Measurements from ENCODE around the gene BCAP29.

BCAP29 gene

DNA sequence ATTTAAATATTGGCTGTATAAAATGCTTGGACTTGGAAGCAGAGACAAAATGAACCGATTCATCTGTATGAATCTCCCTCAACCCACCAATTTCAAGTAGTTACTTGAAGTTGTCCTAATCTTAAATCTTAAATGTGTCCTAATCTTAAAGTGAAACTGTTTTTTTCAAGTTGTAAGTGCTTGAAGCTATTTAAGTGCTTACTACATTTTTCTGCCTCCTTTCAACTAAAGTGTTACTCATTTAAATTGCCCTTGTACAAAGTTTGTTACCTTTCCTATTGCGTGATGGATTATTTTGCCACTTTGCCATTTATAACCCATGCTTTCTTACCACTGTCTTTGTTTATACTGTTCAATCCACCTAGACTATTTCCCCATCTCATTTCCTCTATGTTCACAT is 2.8 kb downstream of the BCAP29 start:
- no peak for DNase-seq

- no peak for DNase-seq
These were observed 4.7 kb downstream of the BCAP29 start for GRCh38 chr7:107584716-107585115.

DNA sequence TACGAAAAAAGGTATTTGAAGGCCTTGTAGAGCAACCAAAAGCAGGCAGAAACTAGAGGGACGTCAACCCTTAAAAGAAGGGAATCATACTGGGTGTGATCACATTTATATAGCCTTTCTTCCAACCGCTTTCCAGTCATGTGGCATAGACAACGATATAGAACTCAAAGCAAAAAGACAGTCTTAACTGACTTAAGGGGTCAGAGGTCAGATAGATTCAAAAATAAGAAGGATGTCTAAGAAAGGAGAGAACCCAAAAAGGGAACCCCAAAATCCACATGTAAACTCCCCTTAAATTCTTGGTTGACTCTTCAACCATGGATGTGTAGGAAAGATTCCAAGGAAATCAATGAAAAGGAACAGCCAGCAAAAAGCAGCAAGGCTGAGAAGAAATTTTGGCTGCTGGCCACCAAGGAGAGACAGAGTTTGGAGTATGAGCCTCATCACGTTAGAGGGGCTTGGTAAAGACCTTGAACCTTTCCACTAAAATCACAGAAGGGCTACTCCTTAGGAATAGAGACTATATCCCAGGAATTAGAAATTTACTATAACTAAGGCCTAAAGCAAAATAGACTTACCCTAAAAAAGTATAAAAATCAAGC is 8.6 kb downstream of the BCAP29 start:
- DNase-seq = no peak

DNA sequence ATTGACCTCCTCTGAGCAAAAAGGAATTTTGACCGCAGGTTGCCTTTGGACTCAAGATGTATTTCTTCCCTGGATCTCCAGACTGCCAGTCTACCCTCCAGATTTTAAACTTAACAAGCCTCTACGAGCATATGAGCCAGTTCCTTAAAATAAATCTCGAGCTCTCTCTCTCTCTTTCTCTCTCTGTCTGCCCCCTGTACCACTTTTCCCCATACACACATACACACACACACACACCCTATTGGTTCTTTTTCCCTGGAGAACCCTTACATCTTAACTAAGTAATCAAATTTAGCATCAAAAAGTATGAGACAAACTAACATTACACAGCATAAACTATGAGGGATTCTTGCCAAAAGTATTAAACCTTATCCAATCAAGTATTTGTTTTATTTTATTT is 11.4 kb downstream of the BCAP29 start:
- no peak for DNase-seq

DNA sequence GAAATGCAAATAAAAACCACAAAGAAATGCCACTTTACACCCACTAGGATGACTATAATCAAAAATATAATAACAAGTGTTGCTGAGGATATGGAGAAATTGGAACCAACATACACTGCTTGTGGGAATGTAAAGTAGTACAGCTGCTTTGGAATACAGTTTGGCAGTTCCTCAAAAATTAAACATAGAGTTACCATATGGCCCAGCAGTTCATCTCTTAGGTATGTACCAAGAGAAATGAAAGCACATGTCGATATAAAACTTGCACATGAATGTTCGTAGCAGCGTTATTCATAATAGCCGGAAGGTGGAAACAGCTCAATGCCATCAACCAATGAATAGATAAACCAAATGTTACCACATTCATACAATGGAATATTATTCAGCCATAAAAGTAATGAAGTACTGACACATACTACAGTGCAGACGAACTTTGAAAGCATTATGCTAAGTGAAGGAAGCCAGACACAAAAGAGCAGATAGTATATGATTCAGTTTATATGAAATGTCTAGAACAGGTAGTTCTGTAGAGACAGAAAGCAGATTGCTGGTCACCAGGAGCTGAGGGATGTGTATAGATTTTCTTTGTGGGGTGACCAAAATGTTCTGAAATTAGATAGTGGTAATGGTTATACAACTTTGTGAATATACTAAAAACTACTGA is 12.4 kb downstream of the BCAP29 start:
- DNase-seq = no peak

GRCh38 chr7:107593025-107593410 is 13.0 kb downstream of the BCAP29 start:
- no peak for DNase-seq

DNA sequence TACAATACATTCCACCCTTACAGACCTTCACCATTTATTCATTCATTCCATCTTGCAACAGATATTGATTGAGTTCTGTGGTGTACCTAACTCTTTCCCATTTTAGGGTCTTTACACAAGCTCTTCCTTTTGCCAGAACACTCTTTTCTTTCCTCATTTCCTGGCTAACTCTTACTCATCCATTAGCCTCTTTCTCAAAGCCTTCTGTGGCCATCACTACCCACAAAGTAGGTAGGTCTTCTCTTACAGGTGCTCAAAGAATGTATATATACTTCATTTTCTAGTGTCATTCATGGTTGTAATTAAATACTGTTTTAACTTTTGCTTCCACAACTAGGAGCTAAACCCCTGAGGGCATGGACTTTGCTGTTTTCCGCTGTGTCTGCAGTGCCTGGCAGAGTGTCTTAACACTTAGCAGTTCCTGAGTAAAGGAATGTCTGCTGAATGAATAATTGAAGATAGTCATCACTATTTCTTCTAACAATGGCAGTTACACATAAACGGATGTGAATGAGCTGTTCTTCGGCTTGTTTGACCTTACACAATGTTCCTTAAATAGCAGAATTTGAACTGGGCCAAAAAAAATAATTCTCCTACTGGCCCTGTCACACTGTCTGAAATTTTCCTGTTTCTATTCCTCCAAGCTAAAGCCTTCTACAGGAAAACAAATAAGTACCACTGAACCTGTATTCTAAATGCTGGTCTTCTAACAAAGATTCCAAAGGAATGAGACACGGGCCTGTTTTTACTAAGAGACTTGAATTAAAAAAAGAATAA is 15.1 kb downstream of the BCAP29 start:
- no peak for DNase-seq

DNA sequence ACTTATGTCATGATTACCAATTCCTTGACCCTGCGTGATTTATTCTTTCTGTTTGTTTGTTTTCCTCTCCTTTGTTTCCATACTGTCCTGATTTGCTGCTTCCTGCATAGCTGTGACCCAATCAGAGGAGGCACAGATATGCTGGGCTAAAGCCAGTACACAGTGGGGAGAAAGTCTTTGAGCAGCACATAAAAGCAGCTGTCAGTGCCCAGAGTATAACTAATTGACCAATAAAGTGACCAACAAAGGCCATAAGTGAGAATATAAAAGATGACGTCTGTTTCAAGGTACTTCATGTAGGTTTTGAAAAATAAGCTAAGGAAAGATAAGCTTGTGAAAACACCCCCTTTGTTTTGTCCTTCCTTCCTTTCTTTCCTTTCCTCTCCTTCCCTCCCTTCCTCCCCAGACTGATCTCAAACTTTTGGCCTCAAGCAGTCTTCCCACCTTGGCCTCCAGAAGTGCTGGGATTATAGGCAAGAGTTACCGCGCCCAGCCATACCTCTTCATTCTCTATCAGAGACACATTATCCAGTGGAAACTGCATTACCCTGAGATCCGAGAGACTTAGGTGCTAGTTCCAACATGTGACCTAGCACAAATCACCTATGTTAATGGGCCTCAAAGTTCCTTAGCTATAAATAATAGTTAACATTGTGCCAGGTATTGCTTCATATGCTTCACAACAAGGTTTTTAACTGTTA is 17.0 kb downstream of the BCAP29 start:
- no peak for DNase-seq

DNA sequence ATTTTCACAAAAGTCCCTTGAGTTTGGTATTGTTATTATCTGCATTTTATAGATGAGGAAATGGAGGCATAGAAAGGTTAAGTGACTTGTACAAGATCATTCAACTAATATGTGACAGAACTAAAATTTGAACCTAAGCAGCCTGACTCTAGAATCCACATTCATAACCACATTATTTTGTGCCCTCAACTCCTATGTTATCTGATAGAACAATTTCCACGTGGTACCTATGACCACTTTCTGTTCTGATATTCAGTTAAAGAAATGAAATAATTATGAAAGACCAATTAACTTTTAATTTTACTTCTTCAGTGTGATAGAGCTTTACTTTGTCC is 17.5 kb downstream of the BCAP29 start:
- DNase-seq = no peak

GRCh38 chr7:107597953-107598352 is 17.9 kb downstream of the BCAP29 start:
- no peak for DNase-seq

DNA sequence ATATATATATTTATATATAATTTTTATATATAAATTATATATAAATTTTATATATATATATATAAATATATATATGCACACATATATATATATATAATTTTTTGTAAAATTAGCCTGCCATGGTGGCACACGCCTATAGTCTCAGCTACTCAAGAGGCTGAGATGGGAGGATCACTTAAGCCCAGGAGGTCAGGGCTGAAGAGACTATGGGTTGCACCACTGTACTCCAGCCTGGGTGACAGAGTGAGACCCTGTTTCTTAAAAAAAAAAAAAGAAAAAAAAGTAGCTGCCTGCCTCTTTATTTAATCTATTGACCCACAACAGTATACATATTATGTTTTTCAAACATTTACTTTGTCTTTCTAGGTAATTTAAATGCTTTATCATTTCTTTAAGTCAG is 19.2 kb downstream of the BCAP29 start:
- no peak for DNase-seq

GRCh38 chr7:107600816-107601215 is 20.8 kb downstream of the BCAP29 start:
- no peak for DNase-seq

DNA sequence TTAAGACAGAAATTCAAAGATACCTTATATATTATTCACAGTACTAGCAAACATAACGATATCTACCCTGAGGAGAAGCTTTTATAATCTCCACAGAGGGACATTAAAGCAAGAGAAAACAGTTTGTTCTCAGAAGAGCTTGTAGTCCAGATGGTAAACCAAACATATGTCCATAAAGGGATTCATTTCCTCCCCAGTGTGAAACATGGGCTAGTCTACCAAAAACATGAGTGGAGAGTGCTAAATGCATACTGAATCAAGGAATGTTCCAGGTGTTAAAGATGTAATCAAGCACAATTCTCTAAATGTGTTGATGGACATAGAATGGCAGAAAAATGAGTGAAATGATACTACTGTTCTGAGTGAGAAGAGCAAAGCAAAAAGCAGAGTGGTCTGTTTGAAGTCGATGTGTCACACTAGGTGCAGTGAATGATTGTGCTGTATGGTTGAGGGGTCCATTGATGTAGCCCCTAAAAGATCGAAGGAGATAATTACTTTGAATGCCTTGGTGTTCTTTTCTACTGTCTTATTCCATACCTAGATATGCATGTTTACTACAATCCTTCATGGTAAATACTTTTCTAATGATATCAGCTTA is 25.3 kb downstream of the BCAP29 start:
- DNase-seq = no peak

- DNase-seq = no peak
These were observed 26.3 kb downstream of the BCAP29 start for GRCh38 chr7:107606303-107606702.

DNA sequence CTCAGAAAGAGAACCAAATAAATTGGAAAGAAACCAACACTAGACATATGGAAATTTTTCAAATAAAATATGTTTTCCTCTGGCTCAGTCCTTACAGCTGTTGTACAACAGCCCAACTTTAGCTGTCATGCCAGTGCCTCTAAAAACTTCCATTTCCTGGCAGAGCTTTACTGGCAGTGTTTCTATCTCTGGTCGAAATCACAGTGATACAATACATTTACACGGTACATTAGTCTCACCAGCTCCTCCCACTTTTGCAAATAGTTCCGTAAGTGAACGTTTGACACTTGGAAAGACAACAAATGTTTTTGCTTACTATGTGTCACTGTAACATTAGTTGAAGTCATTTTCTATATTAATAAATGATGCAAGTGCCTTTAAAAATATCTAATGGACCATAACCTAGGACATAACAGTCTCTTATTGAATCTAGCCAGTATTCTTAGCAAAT is 29.8 kb downstream of the BCAP29 start:
- no peak for DNase-seq

DNA sequence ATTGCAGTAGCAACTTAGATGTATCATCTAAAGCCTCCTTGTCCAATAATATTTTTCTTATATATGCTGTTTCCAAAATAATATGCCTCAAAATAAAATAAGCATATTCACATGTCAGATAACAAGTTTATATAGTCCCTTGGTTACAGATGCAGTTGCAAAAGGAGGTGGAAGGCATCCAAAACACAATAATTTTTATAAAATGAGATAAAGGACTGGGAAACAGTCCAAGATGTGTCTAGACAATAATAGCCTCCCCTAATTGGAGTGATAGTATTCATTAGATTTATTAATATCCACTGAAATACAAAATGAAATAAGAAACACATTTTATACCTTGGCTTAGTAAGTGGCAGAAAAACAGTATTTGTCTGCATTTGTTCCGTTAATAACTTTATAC is 30.3 kb downstream of the BCAP29 start:
- DNase-seq = no peak

GRCh38 chr7:107613439-107613838 is 33.4 kb downstream of the BCAP29 start:
- no peak for DNase-seq

GRCh38 chr7:107613948-107614347 is 33.9 kb downstream of the BCAP29 start:
- DNase-seq = no peak

- DNase-seq = no peak
These were observed 34.4 kb downstream of the BCAP29 start for GRCh38 chr7:107614425-107614824.

DNA sequence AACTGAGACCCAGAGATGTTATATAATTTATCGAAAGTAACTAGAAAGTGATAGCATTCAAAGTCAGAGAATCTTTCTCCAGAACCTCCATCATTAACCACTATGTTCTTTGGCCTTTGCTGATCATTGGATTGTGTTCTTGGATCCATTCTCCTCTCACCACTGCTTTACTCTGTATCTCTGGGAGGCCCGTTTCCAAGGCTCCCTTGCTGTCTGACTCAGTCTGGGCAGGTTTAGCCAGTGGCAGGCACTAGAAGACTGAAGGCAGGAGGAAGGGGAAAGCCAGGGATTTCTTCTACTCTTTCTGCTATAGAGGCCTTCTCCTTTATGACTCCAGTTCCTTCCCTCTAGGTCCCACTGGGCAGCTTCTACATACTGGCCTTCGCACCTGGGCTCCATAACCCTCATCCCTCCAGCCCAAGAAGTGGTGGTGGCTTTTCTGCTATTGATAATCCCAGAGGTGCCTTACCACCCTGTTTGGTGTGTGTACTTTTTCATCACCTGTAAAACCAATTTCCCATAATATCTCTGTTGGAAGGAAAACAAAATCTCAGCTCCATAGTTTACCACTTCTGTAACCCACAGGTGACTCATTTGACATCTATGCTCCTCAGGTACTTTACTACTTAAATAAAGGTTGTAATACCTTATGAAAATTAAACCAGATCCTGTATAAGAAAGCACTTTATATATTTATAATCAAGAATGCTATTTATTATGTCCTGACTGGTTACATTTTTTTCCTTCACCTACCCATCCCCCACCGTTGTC is 36.0 kb downstream of the BCAP29 start:
- DNase-seq = no peak

DNA sequence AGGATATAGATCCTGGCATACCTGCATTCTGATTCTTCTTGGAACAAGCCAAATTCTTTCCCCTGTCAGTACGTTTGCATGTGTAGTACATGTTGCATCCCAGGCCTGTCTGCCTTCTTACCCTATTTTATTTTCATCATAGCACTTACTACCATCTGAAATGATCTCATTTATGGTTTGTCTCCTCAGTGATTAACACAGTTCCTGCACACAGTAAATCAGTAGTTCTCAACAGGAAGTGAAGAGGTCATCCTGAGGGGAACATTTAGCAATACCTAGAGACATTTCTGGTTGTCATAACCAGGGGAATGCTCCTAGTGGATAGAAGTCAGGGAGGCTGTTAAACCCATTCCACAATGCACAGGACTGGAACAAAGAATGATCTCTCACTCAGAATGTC is 42.4 kb downstream of the BCAP29 start:
- no peak for DNase-seq

GRCh38 chr7:107622894-107623293 is 42.8 kb downstream of the BCAP29 start:
- no peak for DNase-seq

GRCh38 chr7:107627002-107627401 is 47.0 kb downstream of the BCAP29 start:
- DNase-seq = no peak
